PFSK-1 (cell line): ENCODE measurements around the gene RALGAPA2.

ENCODE experiments used
- FOXP2 ChIP-seq: optimal IDR thresholded peaks from 2 replicates; pipeline ENCODE3; 2011; ENCODE audit warnings: borderline replicate concordance, control low read depth, inconsistent platforms; ENCODE audit not compliant: insufficient read depth; ENCODE audit errors: extremely low read length, extremely low read depth
- POLR2AphosphoS5 ChIP-seq: IDR thresholded peaks from 2 replicates; pipeline ENCODE4 v1.6.1; 2012; ENCODE audit warnings: low read depth, mild to moderate bottlenecking, control low read depth, low read length, moderate library complexity
- REST ChIP-seq, 2 experiments: IDR thresholded peaks; 2 replicates each; pipeline versions ENCODE4 v1.6.1 to v1.8.0; 2011 to 2012; ENCODE audit warnings: low read depth in 2 of 2, low read length in 2 of 2, control low read depth in 1 of 2, inconsistent platforms in 1 of 2, mild to moderate bottlenecking in 1 of 2, moderate library complexity in 1 of 2; ENCODE audit not compliant: insufficient read depth in 1 of 2
- SIN3A ChIP-seq: IDR thresholded peaks from 2 replicates; pipeline ENCODE4 v1.6.1; 2012; ENCODE audit warnings: mild to moderate bottlenecking, low read length, moderate library complexity, borderline replicate concordance; ENCODE audit not compliant: insufficient read depth
- TAF1 ChIP-seq: IDR thresholded peaks from 2 replicates; pipeline ENCODE4 v1.6.1; 2012; ENCODE audit warnings: low read length, control low read depth, borderline replicate concordance; ENCODE audit not compliant: insufficient read depth

GRCh38 chr20:20363799-20364592, 348.4 kb downstream of the RALGAPA2 start:
- no peak for TF ChIP-seq TAF1
- no peak for TF ChIP-seq POLR2AphosphoS5
- TF ChIP-seq SIN3A: no peak
- TF ChIP-seq REST (IDR thresholded peaks at IDR 0.05; ENCODE audit: insufficient read depth in 1 of 2, low read depth in 2 of 2, low read length in 2 of 2): no peak
- TF ChIP-seq FOXP2: no peak
